GM21423 (cell line): ENCODE measurements around the gene RNASE2.
A peak's percentile ranks its signal among the peaks of the same experiment; 100 is the strongest.
"Not testable (repeated sequence)": the region's sequence is repeated elsewhere in the genome, so short reads cannot be mapped to it uniquely, and the experiment has no call there.

ENCODE experiments used
- ATAC-seq: cut with Tn5 transposase; IDR thresholded peaks from one replicate; pipeline ENCODE4 v1.9.1; 2021; ENCODE audit warnings: mild to moderate bottlenecking, moderate library complexity; ENCODE audit not compliant: unreplicated experiment

RNASE2 gene

GRCh38 chr14:20954736-20955537 lies at the start of gene RNASE2:
TSS of gene RNASE2 (plus strand) at chr14:20955487. CDS start at chr14:20955772, 285 bp downstream.
- ATAC-seq, result not testable (repeated sequence)

GRCh38 chr14:20905676-20906075 lies 49.6 kb upstream of the RNASE2 start:
- ATAC-seq, result no peak

- ATAC-seq, result no peak
These were observed 48.1 kb upstream of the RNASE2 start for GRCh38 chr14:20907214-20907613.

GRCh38 chr14:20910822-20911221 lies 44.5 kb upstream of the RNASE2 start:
- not testable (repeated sequence) for ATAC-seq

- not testable (repeated sequence) for ATAC-seq
These were observed 36.1 kb upstream of the RNASE2 start for GRCh38 chr14:20919038-20919756.

- ATAC-seq, result not testable (repeated sequence)
These were observed 31.5 kb upstream of the RNASE2 start for GRCh38 chr14:20923766-20924297.

GRCh38 chr14:20934148-20934762 lies 21.0 kb upstream of the RNASE2 start:
- ATAC-seq, result no peak

- ATAC-seq, result no peak
These were observed 19.8 kb upstream of the RNASE2 start for GRCh38 chr14:20935303-20935984.

- not testable (repeated sequence) for ATAC-seq
These were observed 10.1 kb upstream of the RNASE2 start for GRCh38 chr14:20945146-20945545.

GRCh38 chr14:20946707-20947106 lies 8.6 kb upstream of the RNASE2 start:
- ATAC-seq, result not testable (repeated sequence)

- ATAC-seq, result not testable (repeated sequence)
These were observed 219 bp downstream of the RNASE2 start for GRCh38 chr14:20955538-20955873.

- no peak for ATAC-seq
These were observed 1.2 kb downstream of the RNASE2 start for GRCh38 chr14:20956376-20956976.

- ATAC-seq, result not testable (repeated sequence)
These were observed 3.7 kb downstream of the RNASE2 start for GRCh38 chr14:20958946-20959345.

GRCh38 chr14:20969336-20969735 lies 14.0 kb downstream of the RNASE2 start:
- no peak for ATAC-seq

GRCh38 chr14:20970647-20970982 lies 15.3 kb downstream of the RNASE2 start:
- peak; percentile 12 for ATAC-seq

GRCh38 chr14:20970983-20971704 lies 15.9 kb downstream of the RNASE2 start:
- peak; percentile 89 for ATAC-seq

- ATAC-seq, result no peak
These were observed 16.4 kb downstream of the RNASE2 start for GRCh38 chr14:20971705-20972021.

- no peak for ATAC-seq
These were observed 18.2 kb downstream of the RNASE2 start for GRCh38 chr14:20973501-20973900.

GRCh38 chr14:20976291-20976690 lies 21.0 kb downstream of the RNASE2 start:
- ATAC-seq, result no peak

- ATAC-seq, result no peak
These were observed 23.4 kb downstream of the RNASE2 start for GRCh38 chr14:20978687-20979086.
